GM23338 (cell line): ENCODE results near the gene NTN3. TPM values are rescaled to one million over a fixed set of nuclear protein-coding genes. Genes with fewer than 3 reads are reported as not detected.

ENCODE experiments used
- ATAC-seq: fragments of 200-7000 bp; cut with Tn5 transposase; 3 replicates; pipeline ENCODE4 v1.9.1; 2020
- DNase-seq: peaks from one replicate; pipeline ENCODE4 v3.0.0-alpha.2; 2015; ENCODE audit warnings: low spot score
- H2AFZ ChIP-seq: fragments of 200-600 bp; sonication (generic); 2 replicates; pipeline ENCODE4 v1.8.0; 2016; ENCODE audit warnings: antibody characterized with exemption, mild to moderate bottlenecking, moderate library complexity
- H3F3A ChIP-seq: fragments of 200-600 bp; sonication (generic); replicated peaks from 2 replicates; pipeline ENCODE4 v1.8.0; 2017; ENCODE audit warnings: antibody characterized with exemption, mixed run types, low read depth
- H3K27ac ChIP-seq: fragments of 200-600 bp; sonication (generic); 2 replicates; pipeline ENCODE4 v1.6.1; 2016; ENCODE audit warnings: low read depth
- H3K27me3 ChIP-seq: fragments of 200-600 bp; sonication (generic); 2 replicates; pipeline ENCODE4 v1.8.0; 2016; ENCODE audit warnings: mild to moderate bottlenecking, mixed run types, moderate library complexity; ENCODE audit not compliant: insufficient read depth
- H3K36me3 ChIP-seq: fragments of 200-600 bp; sonication (generic); 2 replicates; pipeline ENCODE4 v1.8.0; 2016; ENCODE audit warnings: mild to moderate bottlenecking; ENCODE audit not compliant: insufficient read depth
- H3K4me1 ChIP-seq: fragments of 200-600 bp; sonication (generic); 2 replicates; pipeline ENCODE4 v1.8.0; 2016; ENCODE audit warnings: mild to moderate bottlenecking, moderate library complexity; ENCODE audit not compliant: insufficient read depth
- H3K4me2 ChIP-seq: fragments of 200-600 bp; sonication (generic); 2 replicates; pipeline ENCODE4 v1.7.1; 2017; ENCODE audit warnings: mixed run types
- H3K4me3 ChIP-seq: fragments of 200-600 bp; sonication (generic); 2 replicates; pipeline ENCODE4 v1.6.1; 2016; ENCODE audit warnings: mixed run types
- H3K79me2 ChIP-seq: fragments of 200-600 bp; sonication (generic); replicated peaks from 2 replicates; pipeline ENCODE4 v1.8.0; 2017; ENCODE audit warnings: mild to moderate bottlenecking; ENCODE audit not compliant: insufficient read depth
- H3K9me2 ChIP-seq: fragments of 200-600 bp; sonication (generic); 2 replicates; pipeline ENCODE4 v1.8.0; 2017; ENCODE audit not compliant: insufficient read depth
- H4K20me1 ChIP-seq: fragments of 200-600 bp; sonication (generic); replicated peaks from 2 replicates; pipeline ENCODE4 v1.8.0; 2017; ENCODE audit warnings: mild to moderate bottlenecking; ENCODE audit not compliant: insufficient read depth
- H3K27ac Mint-ChIP-seq: 2 replicates; pipeline ENCODE4 v1.8.0; 2020; ENCODE audit warnings: inconsistent platforms, mild to moderate bottlenecking, moderate library complexity, mixed read lengths
- H3K27me3 Mint-ChIP-seq: 3 replicates; pipeline ENCODE4 v1.8.0; 2022; ENCODE audit warnings: low read depth, mild to moderate bottlenecking, moderate library complexity, mixed read lengths, inconsistent platforms; ENCODE audit not compliant: insufficient read depth, poor library complexity
- H3K36me3 Mint-ChIP-seq: 3 replicates; pipeline ENCODE4 v1.8.0; 2021; ENCODE audit warnings: low read depth, mild to moderate bottlenecking, inconsistent platforms, moderate library complexity, mixed read lengths
- H3K4me1 Mint-ChIP-seq: 3 replicates; pipeline ENCODE4 v1.8.0; 2020; ENCODE audit warnings: mild to moderate bottlenecking, inconsistent platforms, mixed read lengths
- H3K4me3 Mint-ChIP-seq: 3 replicates; pipeline ENCODE4 v1.8.0; 2021; ENCODE audit warnings: moderate library complexity, mild to moderate bottlenecking, inconsistent platforms, mixed read lengths
- H3K9me3 Mint-ChIP-seq: 3 replicates; pipeline ENCODE4 v1.8.0; 2020; ENCODE audit warnings: moderate library complexity, mild to moderate bottlenecking, inconsistent platforms, mixed read lengths
- CREB1 ChIP-seq: fragments of 250-450 bp; sonication (Bioruptor Pico); IDR thresholded peaks from 2 replicates; pipeline ENCODE4 v1.5.0; 2020; ENCODE audit warnings: low read depth, mild to moderate bottlenecking, moderate library complexity
- ETS1 ChIP-seq: IDR thresholded peaks from 2 replicates; pipeline ENCODE4 v1.6.1; 2016; ENCODE audit warnings: antibody characterized with exemption
- EZH2 ChIP-seq: fragments of 200-600 bp; sonication (generic); IDR thresholded peaks from one replicate; pipeline ENCODE4 v1.8.0; 2017; ENCODE audit warnings: antibody characterized with exemption, mild to moderate bottlenecking, low read depth; ENCODE audit not compliant: unreplicated experiment
- EZH2phosphoT487 ChIP-seq: fragments of 200-600 bp; sonication (generic); IDR thresholded peaks from one replicate; pipeline ENCODE4 v1.8.1; 2018; ENCODE audit warnings: antibody characterized with exemption; ENCODE audit not compliant: unreplicated experiment
- JUNB ChIP-seq: IDR thresholded peaks from one replicate; pipeline ENCODE4 v1.6.1; 2016; ENCODE audit warnings: antibody characterized with exemption; ENCODE audit not compliant: unreplicated experiment
- NANOG ChIP-seq: IDR thresholded peaks from 2 replicates; pipeline ENCODE4 v1.6.1; 2016; ENCODE audit warnings: antibody characterized with exemption, borderline replicate concordance
- STAT1 ChIP-seq: IDR thresholded peaks from one replicate; pipeline ENCODE4 v1.6.1; 2016; ENCODE audit warnings: antibody characterized with exemption; ENCODE audit not compliant: unreplicated experiment
- ZNF114 ChIP-seq: fragments of 250-450 bp; sonication (Bioruptor Pico); IDR thresholded peaks from 2 replicates; pipeline ENCODE4 v1.5.0; 2020; ENCODE audit warnings: mild to moderate bottlenecking, moderate library complexity
- ZNF331 ChIP-seq: fragments of 250-450 bp; sonication (Bioruptor Pico); IDR thresholded peaks from 2 replicates; pipeline ENCODE4 v1.5.0; 2020; ENCODE audit warnings: low read depth, mild to moderate bottlenecking, moderate library complexity
- ZNF462 ChIP-seq: fragments of 250-450 bp; sonication (Bioruptor Pico); IDR thresholded peaks from 2 replicates; pipeline ENCODE4 v1.5.0; 2020; ENCODE audit warnings: mild to moderate bottlenecking, moderate library complexity
- polyA plus RNA-seq: library from polyadenylated mRNA; unstranded; fragments of >200 nt; fragmentation: Nextera tagmentation; extraction: Ambion mirVana; gene quantifications from 2 replicates; pipeline ENCODE4 v1.2.1, GENCODE V29; 2016
- total RNA-seq: library from RNA; depleted of rRNA; stranded (reverse); fragments of >200 nt; shearing (Covaris generic); gene quantifications from 2 replicates; pipeline ENCODE4 v1.2.3, GENCODE V29; 2014

The NTN3 gene
- total and polyA plus RNA-seq, 2 experiments from 2014 or later = 0.10 to 1.7 TPM

GRCh38 chr16:2505695-2506094 is 34.6 kb downstream of the NTN3 start:
- Mint-ChIP-seq H3K27ac (no peak overlapping the region), H3K27me3 (peaks cover 9% of the 10 kb centered on the region), H3K36me3 (no peaks in the 10 kb centered on the region), H3K4me1 (peaks cover 9% of the 10 kb centered on the region), H3K9me3 (no peaks in the 10 kb centered on the region), H3K4me3 (no peak overlapping the region)
- ATAC-seq (no peak), DNase-seq (no peak)
- H3K4me3 ChIP-seq = no peak overlapping the region
- no peaks in the 10 kb centered on the region for H3K36me3 ChIP-seq
- peaks cover 7% of the 10 kb centered on the region; the same call in 1 of the 2 replicates for H3K4me1 ChIP-seq
- H3K4me2 ChIP-seq = no peak overlapping the region
- H3K27ac ChIP-seq = no peak overlapping the region
- no peaks in the 10 kb centered on the region for H3K27me3 ChIP-seq
- H2AFZ ChIP-seq = no peak overlapping the region
- H3K79me2 ChIP-seq = no peaks in the 10 kb centered on the region
- no peaks in the 10 kb centered on the region for H3K9me2 ChIP-seq
- peaks cover 4% of the 10 kb centered on the region; the same call in 1 of the 2 replicates for H3F3A ChIP-seq
- H4K20me1 ChIP-seq = no peaks in the 10 kb centered on the region
- no peak for TF ChIP-seq ZNF331
- no peak for TF ChIP-seq JUNB
- TF ChIP-seq ZNF114 (CRISPR knock-in tag) = no peak
- TF ChIP-seq EZH2 = no peak
- TF ChIP-seq STAT1 = no peak
- no peak for TF ChIP-seq EZH2phosphoT487
- no peak for TF ChIP-seq ZNF462 (CRISPR knock-in tag)
- TF ChIP-seq NANOG = no peak
- TF ChIP-seq CREB1 (CRISPR knock-in tag) = no peak
- TF ChIP-seq ETS1 = no peak
